ENCODE results near the gene NCAM1.

Gene NCAM1

GRCh38 chr11:113269096-113269495 is 307.9 kb downstream of the NCAM1 start:
- no peak overlapping the region for H3K27ac ChIP-seq (replicated peaks)
- H3K27me3 ChIP-seq (ENCODE audit: insufficient read depth, poor library complexity, severe bottlenecking) = no peaks in the 10 kb centered on the region
- no peak for TF ChIP-seq GABPA (IDR thresholded peaks at IDR 0.05; ENCODE audit: low read depth)
- TF ChIP-seq CTCF (IDR thresholded peaks at IDR 0.05; ENCODE audit: insufficient read depth, low read length) = no peak
- TF ChIP-seq REST (IDR thresholded peaks at IDR 0.05; ENCODE audit: insufficient replicate concordance, low read depth) = no peak
- no peak for TF ChIP-seq SPI1 (IDR thresholded peaks at IDR 0.05; ENCODE audit: borderline replicate concordance, low read depth)
- TF ChIP-seq POLR2AphosphoS5 (IDR thresholded peaks at IDR 0.05; ENCODE audit: low read depth) = no peak
- no peak overlapping the region for H3K4me3 ChIP-seq (replicated peaks; ENCODE audit: insufficient read depth, low read length)
- DNase-seq (ENCODE audit: low read depth in 1 of 2, low spot score in 1 of 2) = no peak

- DNase-seq (ENCODE audit: low read depth in 1 of 2, low spot score in 1 of 2) = no peak
- no peaks in the 10 kb centered on the region for H3K27me3 ChIP-seq (ENCODE audit: insufficient read depth, poor library complexity, severe bottlenecking)
- no peak overlapping the region for H3K27ac ChIP-seq (replicated peaks)
- H3K4me3 ChIP-seq (replicated peaks; ENCODE audit: insufficient read depth, low read length) = no peak overlapping the region
- TF ChIP-seq SPI1 (IDR thresholded peaks at IDR 0.05; ENCODE audit: borderline replicate concordance, low read depth) (peak; percentile 28; the same call in 1 of the 2 replicates), GABPA (IDR thresholded peaks at IDR 0.05; ENCODE audit: low read depth) (no peak)
Observed at GRCh38 chr11:113269636-113270035, 308.4 kb downstream of the NCAM1 start.

GRCh38 chr11:113270080-113270479 is 308.9 kb downstream of the NCAM1 start:
- no peak for DNase-seq (ENCODE audit: low read depth in 1 of 2, low spot score in 1 of 2)
- TF ChIP-seq GABPA (IDR thresholded peaks at IDR 0.05; ENCODE audit: low read depth) = no peak
- TF ChIP-seq POLR2AphosphoS5 (IDR thresholded peaks at IDR 0.05; ENCODE audit: low read depth) = no peak
- TF ChIP-seq CTCF (IDR thresholded peaks at IDR 0.05; ENCODE audit: insufficient read depth, low read length) = no peak
- no peak for TF ChIP-seq REST (IDR thresholded peaks at IDR 0.05; ENCODE audit: insufficient replicate concordance, low read depth)
- TF ChIP-seq SPI1 (IDR thresholded peaks at IDR 0.05; ENCODE audit: borderline replicate concordance, low read depth) = no peak
- no peaks in the 10 kb centered on the region for H3K27me3 ChIP-seq (ENCODE audit: insufficient read depth, poor library complexity, severe bottlenecking)

GRCh38 chr11:113271551-113272245 is 310.5 kb downstream of the NCAM1 start:
- Histone ChIP-seq H3K27me3 (ENCODE audit: insufficient read depth, poor library complexity, severe bottlenecking) (peaks cover 4% of the 10 kb centered on the region), H3K4me3 (replicated peaks; ENCODE audit: insufficient read depth, low read length) (no peak overlapping the region), H3K27ac (replicated peaks) (no peak overlapping the region)
- no peak for DNase-seq (ENCODE audit: low read depth in 1 of 2, low spot score in 1 of 2)
- TF ChIP-seq SPI1 (IDR thresholded peaks at IDR 0.05; ENCODE audit: borderline replicate concordance, low read depth) = no peak
- TF ChIP-seq REST (IDR thresholded peaks at IDR 0.05; ENCODE audit: insufficient replicate concordance, low read depth) = no peak
- TF ChIP-seq GABPA (IDR thresholded peaks at IDR 0.05; ENCODE audit: low read depth) = no peak

More at GRCh38 chr11:113270080-113270479, 308.9 kb downstream of the NCAM1 start:
- no peak overlapping the region for H3K4me3 ChIP-seq (replicated peaks; ENCODE audit: insufficient read depth, low read length)
- no peak overlapping the region for H3K27ac ChIP-seq (replicated peaks)

Data from HL-60 (cell line).